Adrenal gland (tissue), 12 donors: ENCODE results near the gene IFT27. TPM values are rescaled to one million over a fixed set of nuclear protein-coding genes. Genes with fewer than 3 reads are reported as not detected.

ENCODE experiments used
- DNase-seq, 7 donors: peaks; one replicate each; pipeline ENCODE4 v3.0.0-alpha.2; 2019 to 2020
- H3K27ac ChIP-seq, 5 donors: fragments of 200-600 bp; sonication (generic) in 4 of 5; 1 replicate in 3 of 5; 2 replicates in 2 of 5; pipeline versions ENCODE4 v1.5.1 to v1.8.0; 2016 to 2020; ENCODE audit warnings: mild to moderate bottlenecking in 1 of 5
- H3K27me3 ChIP-seq: fragments of 200-600 bp; 2 replicates; pipeline ENCODE4 v1.8.0; 2021
- H3K36me3 ChIP-seq, 2 donors: fragments of 200-600 bp; replicated peaks in 1 of 2; 1 replicate in 1 of 2; 2 replicates in 1 of 2; pipeline versions ENCODE4 v1.5.1 to v1.8.0; 2018 to 2022
- H3K4me1 ChIP-seq, 2 donors: fragments of 200-600 bp; replicated peaks in 1 of 2; 1 replicate in 1 of 2; 2 replicates in 1 of 2; pipeline versions ENCODE4 v1.5.1 to v1.8.0; 2018 to 2021
- H3K4me3 ChIP-seq, 4 donors: fragments of 200-600 bp; sonication (generic) in 3 of 4; one replicate each; pipeline ENCODE4 v1.5.1; 2016 to 2018
- H3K9me3 ChIP-seq, 3 donors: fragments of 200-600 bp; sonication (generic) in 1 of 3; replicated peaks in 1 of 3; 1 replicate in 2 of 3; 2 replicates in 1 of 3; pipeline versions ENCODE4 v1.5.1 to v1.8.0; 2016 to 2021
- POLR2A ChIP-seq, 2 donors: fragments of 450-650 bp; IDR thresholded peaks; one replicate each; pipeline ENCODE4 v1.6.1; 2017; ENCODE audit warnings: antibody characterized with exemption in 2 of 2, mild to moderate bottlenecking in 2 of 2, moderate library complexity in 1 of 2
- WGBS, 4 donors: extraction: QIAGEN DNeasy Blood & Tissue Kit in 2 of 4; methylation state at CpG; one replicate each; pipeline versions ENCODE4 v1.1.5 to v1.1.7; 2013 to 2017; 5-methylcytosine and 5-hydroxymethylcytosine counted together
- intact Hi-C, 2 donors: fragments of 100-400 bp; cut with DNase I; formaldehyde crosslinking; loops; one replicate each; pipeline versions ENCODE4 v1.14.1 to v1.15.0; 2022 to 2023
- polyA plus RNA-seq, 3 donors: library from polyadenylated mRNA; stranded (reverse); fragments of 200-250 nt in 2 of 3; fragments of 350-450 nt in 1 of 3; fragmentation: Illumina TruSeq in 1 of 3; extraction: RNeasy Lipid Tissue Mini Kit (QIAGEN cat#74804) in 1 of 3; gene quantifications; one replicate each; pipeline ENCODE4 v1.2.3, GENCODE V29; 2013 to 2014
- total RNA-seq, 9 donors: library from RNA; depleted of rRNA in 4 of 9; stranded (reverse); fragments of >200 nt in 4 of 9; fragments of 120-200 nt in 1 of 9; fragmentation: NEBNext Ultra II Directional in 1 of 9; extraction: Animal tissue kit (Norgen Biotek cat#: 25700) in 1 of 9; gene quantifications; one replicate each; pipeline versions ENCODE4 v1.1.0 to v1.2.4, GENCODE V29; 2013 to 2023
- TF ChIP-seq, protein P1 (sequence below), 6 experiments: fragments of 450-650 bp in 4 of 6; fragments of 200-600 bp in 2 of 6; sonication (generic) in 1 of 6; IDR thresholded peaks; 1 replicate in 5 of 6; 2 replicates in 1 of 6; pipeline versions ENCODE4 v1.5.1 to v1.8.0; 2016 to 2021; ENCODE audit warnings: antibody characterized with exemption in 6 of 6, mild to moderate bottlenecking in 2 of 6, moderate library complexity in 1 of 6
- donor health status: healthy with polysubstance abuse.
- donor health status: Bipolar disorder and iron deficiency.
- donor health status: DM: yes; HTN: yes; CAD: no.
- donor health status: DM: no; HTN: no; CAD: no.
- donor health status: DM: no; HTN: no; CAD: no.
- donor health status: DM: yes; HTN: yes; CAD: no.

Gene IFT27
- total and polyA plus RNA-seq, 12 donors: 9.4 to 78.4 (median 37.7) TPM

DNA sequence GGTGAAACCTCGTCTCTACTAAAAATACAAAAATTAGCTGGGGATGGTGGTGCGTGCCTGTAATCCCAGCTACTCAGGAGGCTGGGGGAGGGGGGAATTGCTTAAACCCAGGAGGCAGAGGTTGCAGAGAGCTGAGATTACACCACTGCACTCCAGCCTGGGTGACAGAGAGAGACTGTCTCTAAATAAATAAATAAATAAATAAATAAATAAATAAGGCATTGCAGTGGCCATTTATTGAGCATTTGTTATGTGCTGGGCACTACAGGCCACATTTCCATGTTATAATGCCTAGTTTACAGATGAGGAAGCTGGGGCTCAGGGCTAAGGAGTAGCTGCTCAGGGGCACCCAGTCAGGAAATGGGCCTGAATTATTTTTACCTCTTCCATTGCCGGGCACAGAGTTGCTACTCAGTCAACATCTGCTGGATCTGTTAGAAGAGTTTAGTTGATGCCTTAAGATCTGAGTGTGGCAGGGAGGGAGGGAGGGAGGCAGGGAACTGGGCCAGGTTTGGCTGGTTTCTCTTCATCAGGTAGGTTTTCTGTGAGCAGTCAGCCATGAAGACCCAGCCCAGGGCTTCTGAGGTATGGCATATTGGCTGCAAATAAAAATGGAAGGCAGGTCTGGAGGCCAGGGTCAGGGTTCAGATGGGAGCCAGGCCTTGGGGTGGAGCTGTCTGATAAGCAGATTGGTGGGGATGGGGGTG is 35.3 kb upstream of the IFT27 start:
- intact Hi-C loops: no loop called here
- 70 to 87% (median 82%) methylated on average over 3 of the region's 3 CpGs for WGBS, 4 donors

DNA sequence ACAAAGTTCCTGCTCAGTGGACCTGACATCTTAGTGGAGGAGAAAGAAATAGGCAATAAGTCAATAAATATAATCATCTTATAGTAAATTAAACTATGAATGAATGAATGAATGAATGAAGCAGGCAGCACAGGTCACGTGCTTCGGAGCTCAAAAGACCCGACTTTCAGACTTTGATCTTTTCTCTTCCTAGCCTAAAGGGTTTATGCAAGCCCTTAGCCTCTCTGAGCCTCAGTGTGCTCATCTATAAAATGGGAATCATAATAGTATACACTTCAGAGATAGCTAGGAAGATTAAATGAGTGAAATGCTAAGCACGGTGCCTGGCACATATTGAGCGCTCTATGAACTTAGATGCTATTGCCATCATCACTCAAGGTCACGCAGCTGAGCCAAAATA is 33.4 kb upstream of the IFT27 start:
- intact Hi-C loops: no loop called here
- H3K4me3 ChIP-seq: no peak overlapping the region
- no peaks in the 10 kb centered on the region for H3K4me1 ChIP-seq
- no peaks in the 10 kb centered on the region for H3K36me3 ChIP-seq
- no peak for TF ChIP-seq POLR2A (IDR thresholded peaks at IDR 0.05)
- TF ChIP-seq, protein P1, sequence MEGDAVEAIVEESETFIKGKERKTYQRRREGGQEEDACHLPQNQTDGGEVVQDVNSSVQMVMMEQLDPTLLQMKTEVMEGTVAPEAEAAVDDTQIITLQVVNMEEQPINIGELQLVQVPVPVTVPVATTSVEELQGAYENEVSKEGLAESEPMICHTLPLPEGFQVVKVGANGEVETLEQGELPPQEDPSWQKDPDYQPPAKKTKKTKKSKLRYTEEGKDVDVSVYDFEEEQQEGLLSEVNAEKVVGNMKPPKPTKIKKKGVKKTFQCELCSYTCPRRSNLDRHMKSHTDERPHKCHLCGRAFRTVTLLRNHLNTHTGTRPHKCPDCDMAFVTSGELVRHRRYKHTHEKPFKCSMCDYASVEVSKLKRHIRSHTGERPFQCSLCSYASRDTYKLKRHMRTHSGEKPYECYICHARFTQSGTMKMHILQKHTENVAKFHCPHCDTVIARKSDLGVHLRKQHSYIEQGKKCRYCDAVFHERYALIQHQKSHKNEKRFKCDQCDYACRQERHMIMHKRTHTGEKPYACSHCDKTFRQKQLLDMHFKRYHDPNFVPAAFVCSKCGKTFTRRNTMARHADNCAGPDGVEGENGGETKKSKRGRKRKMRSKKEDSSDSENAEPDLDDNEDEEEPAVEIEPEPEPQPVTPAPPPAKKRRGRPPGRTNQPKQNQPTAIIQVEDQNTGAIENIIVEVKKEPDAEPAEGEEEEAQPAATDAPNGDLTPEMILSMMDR (IDR thresholded peaks at IDR 0.05): no peak
- H3K27ac ChIP-seq: no peak overlapping the region
- DNase-seq: no peak
- no peaks in the 10 kb centered on the region for H3K27me3 ChIP-seq
- 84 to 90% (median 86%) methylated on average over 6 of the region's 6 CpGs for WGBS, 4 donors
- no peaks in the 10 kb centered on the region for H3K9me3 ChIP-seq

More for the DNA sequence above, 35.3 kb upstream of the IFT27 start:
- no peaks in the 10 kb centered on the region for H3K9me3 ChIP-seq
- H3K27ac ChIP-seq: no peak overlapping the region
- no peak overlapping the region for H3K4me3 ChIP-seq
- peaks cover 3% of the 10 kb centered on the region for H3K27me3 ChIP-seq
- no peaks in the 10 kb centered on the region for H3K36me3 ChIP-seq
- peaks cover 0 to 3% of the 10 kb centered on the region in 2 donors for H3K4me1 ChIP-seq
- no peak for DNase-seq
- TF ChIP-seq, protein P1 (IDR thresholded peaks at IDR 0.05): no peak
- no peak for TF ChIP-seq POLR2A (IDR thresholded peaks at IDR 0.05)

DNA sequence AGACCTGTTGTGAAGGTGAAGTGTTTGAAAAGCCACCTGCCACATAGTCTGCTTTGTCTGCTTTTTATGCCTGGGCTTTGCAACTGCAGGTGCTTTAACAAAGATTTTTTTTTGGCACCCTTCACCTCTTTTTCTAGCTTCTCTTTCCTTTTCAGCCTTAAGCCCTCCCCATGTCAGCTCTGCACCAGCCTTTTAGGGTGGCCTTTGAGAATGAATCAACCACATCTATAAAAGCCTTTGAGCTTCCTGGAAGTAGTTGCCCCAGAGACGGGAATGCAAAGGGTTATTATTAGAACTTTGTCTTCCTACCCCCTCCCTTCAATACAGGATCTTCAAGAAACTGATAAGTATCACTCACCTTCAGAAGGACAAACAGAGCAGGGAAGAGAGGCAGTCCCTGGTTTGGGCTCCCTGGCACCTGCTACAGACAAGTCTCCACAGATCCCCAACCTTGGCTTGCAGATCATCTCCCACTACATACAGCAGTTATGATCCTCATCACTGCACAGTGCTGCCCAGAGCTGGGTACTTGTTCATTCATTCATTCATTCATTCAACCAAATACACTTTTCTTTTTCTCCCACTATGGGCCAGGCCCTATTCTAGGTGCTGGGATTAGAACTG is 32.9 kb upstream of the IFT27 start:
- 30 to 62% (median 55%) methylated on average over 1 of the region's 1 CpG for WGBS, 4 donors
- Histone ChIP-seq H3K27me3 (no peaks in the 10 kb centered on the region), H3K36me3 (no peaks in the 10 kb centered on the region), H3K4me1 (no peaks in the 10 kb centered on the region), H3K9me3 (no peaks in the 10 kb centered on the region), H3K4me3 (no peak overlapping the region), H3K27ac (no peak overlapping the region)
- TF ChIP-seq, protein P1 (IDR thresholded peaks at IDR 0.05): no peak
- no peak for DNase-seq
- intact Hi-C loops: no loop called here

DNA sequence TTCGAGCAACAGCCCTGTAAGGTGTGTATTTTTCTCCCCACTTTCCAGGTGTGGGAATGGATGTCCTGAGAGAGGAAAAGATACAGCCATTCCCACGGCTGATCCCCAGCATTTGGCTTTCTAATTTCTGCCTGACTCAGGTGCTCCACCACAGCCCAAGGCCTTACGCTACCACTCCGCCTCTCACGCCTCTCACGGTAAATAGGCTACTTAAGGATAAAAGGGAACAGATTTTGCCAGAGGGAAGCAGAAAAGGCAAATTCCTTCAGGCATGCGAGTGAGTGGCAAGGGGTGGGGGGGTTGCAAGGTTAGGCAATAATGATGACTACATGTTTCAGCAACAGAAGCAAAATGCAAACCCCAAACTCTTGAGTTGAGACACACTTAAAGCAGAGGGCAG is 31.7 kb upstream of the IFT27 start:
- no peaks in the 10 kb centered on the region for H3K36me3 ChIP-seq
- no peak overlapping the region for H3K27ac ChIP-seq
- WGBS, 4 donors: 83 to 88% (median 86%) methylated on average over 7 of the region's 7 CpGs
- no peak for TF ChIP-seq POLR2A (IDR thresholded peaks at IDR 0.05)
- TF ChIP-seq, protein P1 (IDR thresholded peaks at IDR 0.05): no peak
- DNase-seq: no peak
- no peak overlapping the region for H3K4me3 ChIP-seq
- intact Hi-C loops: no loop called here
- H3K9me3 ChIP-seq: no peaks in the 10 kb centered on the region
- H3K27me3 ChIP-seq: no peaks in the 10 kb centered on the region
- H3K4me1 ChIP-seq: no peaks in the 10 kb centered on the region
